Ovary (tissue), 3 donors: ENCODE results near the gene NKX6-2.

Experiments used
- EP300 ChIP-seq: sonication (generic); formaldehyde crosslinking; IDR thresholded peaks from one replicate; pipeline ENCODE4 v1.6.1; 2017; ENCODE audit warnings: antibody characterized with exemption
- POLR2A ChIP-seq: fragments of 450-650 bp; IDR thresholded peaks from one replicate; pipeline ENCODE4 v1.6.1; 2017; ENCODE audit warnings: antibody characterized with exemption, mild to moderate bottlenecking, moderate library complexity
- TF ChIP-seq, protein P1 (sequence below), 3 donors: fragments of 450-650 bp in 2 of 3; fragments of 200-600 bp in 1 of 3; IDR thresholded peaks; one replicate each; pipeline versions ENCODE4 v1.5.1 to v1.8.0; 2016 to 2022; ENCODE audit warnings: antibody characterized with exemption in 3 of 3, mild to moderate bottlenecking in 1 of 3
- donor health status: DM: no; HTN: no; CAD: no.

- TF ChIP-seq, protein P1, sequence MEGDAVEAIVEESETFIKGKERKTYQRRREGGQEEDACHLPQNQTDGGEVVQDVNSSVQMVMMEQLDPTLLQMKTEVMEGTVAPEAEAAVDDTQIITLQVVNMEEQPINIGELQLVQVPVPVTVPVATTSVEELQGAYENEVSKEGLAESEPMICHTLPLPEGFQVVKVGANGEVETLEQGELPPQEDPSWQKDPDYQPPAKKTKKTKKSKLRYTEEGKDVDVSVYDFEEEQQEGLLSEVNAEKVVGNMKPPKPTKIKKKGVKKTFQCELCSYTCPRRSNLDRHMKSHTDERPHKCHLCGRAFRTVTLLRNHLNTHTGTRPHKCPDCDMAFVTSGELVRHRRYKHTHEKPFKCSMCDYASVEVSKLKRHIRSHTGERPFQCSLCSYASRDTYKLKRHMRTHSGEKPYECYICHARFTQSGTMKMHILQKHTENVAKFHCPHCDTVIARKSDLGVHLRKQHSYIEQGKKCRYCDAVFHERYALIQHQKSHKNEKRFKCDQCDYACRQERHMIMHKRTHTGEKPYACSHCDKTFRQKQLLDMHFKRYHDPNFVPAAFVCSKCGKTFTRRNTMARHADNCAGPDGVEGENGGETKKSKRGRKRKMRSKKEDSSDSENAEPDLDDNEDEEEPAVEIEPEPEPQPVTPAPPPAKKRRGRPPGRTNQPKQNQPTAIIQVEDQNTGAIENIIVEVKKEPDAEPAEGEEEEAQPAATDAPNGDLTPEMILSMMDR (IDR thresholded peaks at IDR 0.05), result no peak
- TF ChIP-seq POLR2A, result no peak
- no peak for TF ChIP-seq EP300
Observed at GRCh38 chr10:132826524-132827422, 40.8 kb upstream of the NKX6-2 start.
